WTC11 (cell line): Measurements from ENCODE around the gene MTERF4. TPM values are rescaled to one million over a fixed set of nuclear protein-coding genes. Genes with fewer than 3 reads are reported as not detected.

ENCODE experiments used
- ATAC-seq: fragments of 200-7000 bp; cut with Tn5 transposase; 2 replicates; pipeline ENCODE4 v1.10.0; 2021; ENCODE audit warnings: mild to moderate bottlenecking, moderate library complexity
- CTCF ChIA-PET: fragments of 300-600 bp; sonication (Branson Sonifier 250); formaldehyde crosslinking; loops from one replicate; lab custom pipeline; 2021; ENCODE audit warnings: antibody characterized with exemption; lab: Charles Lee
- POLR2A ChIA-PET: fragments of 350-600 bp; sonication (Branson Sonifier 250); formaldehyde crosslinking; loops from one replicate; lab custom pipeline; 2021; ENCODE audit warnings: antibody characterized with exemption; lab: Charles Lee
- DNase-seq: peaks from one replicate; pipeline ENCODE4 v3.0.0; 2021; ENCODE audit warnings: low spot score
- H3K27ac Mint-ChIP-seq: 2 replicates; pipeline ENCODE4 v1.8.0; 2021; ENCODE audit warnings: mixed read lengths
- H3K27me3 Mint-ChIP-seq: 2 replicates; pipeline ENCODE4 v1.8.0; 2021; ENCODE audit warnings: low read depth, mild to moderate bottlenecking, moderate library complexity, mixed read lengths
- H3K36me3 Mint-ChIP-seq: 2 replicates; pipeline ENCODE4 v1.8.0; 2021; ENCODE audit warnings: mixed read lengths
- H3K4me1 Mint-ChIP-seq: 2 replicates; pipeline ENCODE4 v1.8.0; 2022; ENCODE audit warnings: mixed read lengths
- H3K4me3 Mint-ChIP-seq: 2 replicates; pipeline ENCODE4 v1.8.0; 2021; ENCODE audit warnings: mild to moderate bottlenecking, moderate library complexity, mixed read lengths
- H3K9me3 Mint-ChIP-seq: 2 replicates; pipeline ENCODE4 v1.8.0; 2021; ENCODE audit warnings: mixed read lengths
- AR ChIP-seq: fragments of 250-450 bp; sonication (Bioruptor Pico); IDR thresholded peaks from 2 replicates; pipeline ENCODE4 v1.9.0; 2021; ENCODE audit warnings: mild to moderate bottlenecking
- E2F1 ChIP-seq: sonication (generic); formaldehyde crosslinking; IDR thresholded peaks from 2 replicates; pipeline ENCODE4 v1.8.0; 2022; ENCODE audit warnings: mild to moderate bottlenecking, missing genetic modification reagents
- FOXJ3 ChIP-seq: sonication (generic); formaldehyde crosslinking; IDR thresholded peaks from 2 replicates; pipeline ENCODE4 v1.9.0; 2021; ENCODE audit warnings: missing genetic modification reagents, mild to moderate bottlenecking, borderline replicate concordance
- NFYB ChIP-seq: sonication (generic); formaldehyde crosslinking; conservative IDR thresholded peaks from 2 replicates; pipeline ENCODE4 v1.8.0; 2022; ENCODE audit warnings: low read depth, missing genetic modification reagents
- NR2C2 ChIP-seq: sonication (generic); formaldehyde crosslinking; IDR thresholded peaks from 2 replicates; pipeline ENCODE4 v1.8.0; 2022; ENCODE audit warnings: mild to moderate bottlenecking, missing genetic modification reagents
- RELA ChIP-seq: sonication (generic); formaldehyde crosslinking; IDR thresholded peaks from 2 replicates; pipeline ENCODE4 v1.8.1; 2022; ENCODE audit warnings: missing genetic modification reagents, mild to moderate bottlenecking, borderline replicate concordance
- SMAD3 ChIP-seq: sonication (generic); formaldehyde crosslinking; IDR thresholded peaks from 2 replicates; pipeline ENCODE4 v1.8.0; 2022; ENCODE audit warnings: missing genetic modification reagents, mild to moderate bottlenecking, borderline replicate concordance
- SP1 ChIP-seq: sonication (generic); formaldehyde crosslinking; conservative IDR thresholded peaks from 2 replicates; pipeline ENCODE4 v1.8.1; 2022; ENCODE audit warnings: missing genetic modification reagents
- STAT6 ChIP-seq: sonication (generic); formaldehyde crosslinking; conservative IDR thresholded peaks from 2 replicates; pipeline ENCODE4 v1.8.1; 2023; ENCODE audit warnings: mild to moderate bottlenecking, low read depth, missing genetic modification reagents, moderate library complexity
- TCF7 ChIP-seq: sonication (generic); formaldehyde crosslinking; IDR thresholded peaks from 2 replicates; pipeline ENCODE4 v1.8.0; 2022; ENCODE audit warnings: mild to moderate bottlenecking, low read depth, missing genetic modification reagents, moderate library complexity
- TEAD1 ChIP-seq: sonication (generic); formaldehyde crosslinking; IDR thresholded peaks from 2 replicates; pipeline ENCODE4 v1.8.0; 2022; ENCODE audit warnings: mild to moderate bottlenecking, missing genetic modification reagents
- ZNF138 ChIP-seq: sonication (generic); formaldehyde crosslinking; conservative IDR thresholded peaks from 2 replicates; pipeline ENCODE4 v1.8.1; 2022; ENCODE audit warnings: mild to moderate bottlenecking, moderate library complexity, missing genetic modification reagents
- ZNF232 ChIP-seq: sonication (generic); formaldehyde crosslinking; IDR thresholded peaks from 2 replicates; pipeline ENCODE4 v1.8.0; 2022; ENCODE audit warnings: mild to moderate bottlenecking, missing genetic modification reagents
- ZNF263 ChIP-seq: sonication (generic); formaldehyde crosslinking; IDR thresholded peaks from 2 replicates; pipeline ENCODE4 v1.8.1; 2022; ENCODE audit warnings: low read depth, mild to moderate bottlenecking, moderate library complexity, missing genetic modification reagents
- ZNF423 ChIP-seq: fragments of 250-450 bp; sonication (Bioruptor Pico); IDR thresholded peaks from 2 replicates; pipeline ENCODE4 v2.1.2; 2022; ENCODE audit warnings: mild to moderate bottlenecking, moderate library complexity
- total RNA-seq: library from RNA; stranded (reverse); gene quantifications from 3 replicates; pipeline ENCODE4 v1.2.3, GENCODE V29; 2021

MTERF4 gene
- total RNA-seq, 1 experiment from 2014 or later: 23.3 TPM

- H3K27ac Mint-ChIP-seq: no peak overlapping the region
- H3K36me3 Mint-ChIP-seq: no peaks in the 10 kb centered on the region
- ChIA-PET CTCF (interaction anchor here (0.6 to 4.6 kb wide), 9 partner anchors 14 to 224 kb away, joined by 3 to 12 read pairs (median 6); partner anchors contain the start of gene PASK), POLR2A (no interaction called here)
- DNase-seq (peak; percentile 43), ATAC-seq (peak; percentile 55)
- H3K27me3 Mint-ChIP-seq: no peaks in the 10 kb centered on the region
- TF ChIP-seq SP1 (peak; percentile 99), NR2C2 (CRISPR knock-in tag) (no peak)
- H3K4me3 Mint-ChIP-seq: peak overlapping the region; percentile 14; the same call in 1 of the 2 replicates
- no peaks in the 10 kb centered on the region for H3K4me1 Mint-ChIP-seq
- peaks cover 5% of the 10 kb centered on the region for H3K9me3 Mint-ChIP-seq
Observed at GRCh38 chr2:241064008-241064801, 37.9 kb downstream of the MTERF4 start.

- H3K9me3 Mint-ChIP-seq: peaks cover 9% of the 10 kb centered on the region
Observed at GRCh38 chr2:241063587-241063986, 38.5 kb downstream of the MTERF4 start.

GRCh38 chr2:241063093-241063551, 39.0 kb downstream of the MTERF4 start:
- CTCF ChIA-PET: interaction anchor here (0.8 to 4.6 kb wide), 5 partner anchors 15 to 149 kb away, joined by 3 to 12 read pairs (median 9); partner anchors contain the start of gene PASK
- no peak for ATAC-seq

More at GRCh38 chr2:241063587-241063986, 38.5 kb downstream of the MTERF4 start:
- H3K4me1 Mint-ChIP-seq: no peaks in the 10 kb centered on the region
- no peaks in the 10 kb centered on the region for H3K36me3 Mint-ChIP-seq
- H3K27ac Mint-ChIP-seq: no peak overlapping the region
- TF ChIP-seq TEAD1 (CRISPR knock-in tag) (no peak), SMAD3 (CRISPR knock-in tag) (no peak), ZNF423 (CRISPR knock-in tag) (peak; percentile 59)
- no peak for DNase-seq
- H3K27me3 Mint-ChIP-seq: no peaks in the 10 kb centered on the region; the same call in 1 of the 2 replicates
- CTCF ChIA-PET: interaction anchor here (0.6 to 4.6 kb wide), 6 partner anchors 15 to 223 kb away, joined by 3 to 12 read pairs (median 6); partner anchors contain the start of gene PASK
- peak overlapping the region; percentile 14; the same call in 1 of the 2 replicates for H3K4me3 Mint-ChIP-seq
- POLR2A ChIA-PET: no interaction called here
- ATAC-seq: no peak

GRCh38 chr2:241062389-241063092, 39.5 kb downstream of the MTERF4 start:
- ChIA-PET POLR2A (no interaction called here), CTCF (interaction anchor here (0.9 to 4.6 kb wide), 2 partner anchors 79 to 148 kb away, joined by 5 to 12 read pairs; no protein-coding TSS in a partner anchor)
- Mint-ChIP-seq H3K36me3 (no peaks in the 10 kb centered on the region), H3K4me1 (no peaks in the 10 kb centered on the region), H3K9me3 (peaks cover 9% of the 10 kb centered on the region), H3K27me3 (no peaks in the 10 kb centered on the region; the same call in 1 of the 2 replicates), H3K4me3 (no peak overlapping the region), H3K27ac (no peak overlapping the region)
- DNase-seq (no peak), ATAC-seq (no peak)
- TF ChIP-seq ZNF232 (no peak), TCF7 (CRISPR knock-in tag) (no peak), ZNF138 (no peak), STAT6 (CRISPR knock-in tag) (no peak), NFYB (CRISPR knock-in tag) (no peak), AR (CRISPR knock-in tag) (no peak), ZNF263 (CRISPR knock-in tag) (no peak), E2F1 (CRISPR knock-in tag) (no peak), RELA (CRISPR knock-in tag) (no peak)

More at GRCh38 chr2:241063093-241063551, 39.0 kb downstream of the MTERF4 start:
- no peak overlapping the region for H3K4me3 Mint-ChIP-seq
- H3K27me3 Mint-ChIP-seq: no peaks in the 10 kb centered on the region; the same call in 1 of the 2 replicates
- DNase-seq: no peak
- H3K27ac Mint-ChIP-seq: no peak overlapping the region
- no peaks in the 10 kb centered on the region for H3K4me1 Mint-ChIP-seq
- peaks cover 9% of the 10 kb centered on the region for H3K9me3 Mint-ChIP-seq
- no peak for TF ChIP-seq FOXJ3 (CRISPR knock-in tag)
- no peak for TF ChIP-seq NR2C2 (CRISPR knock-in tag)
- TF ChIP-seq, all 79 proteins: peak for 0
- H3K36me3 Mint-ChIP-seq: no peaks in the 10 kb centered on the region
- POLR2A ChIA-PET: no interaction called here
